ENCODE results near the gene UFD1. TPM values are rescaled to one million over a fixed set of nuclear protein-coding genes. Genes with fewer than 3 reads are reported as not detected.

Gene UFD1
- total and polyA plus RNA-seq, 11 donors: 28.7 to 80.5 (median 43.0) TPM

DNA sequence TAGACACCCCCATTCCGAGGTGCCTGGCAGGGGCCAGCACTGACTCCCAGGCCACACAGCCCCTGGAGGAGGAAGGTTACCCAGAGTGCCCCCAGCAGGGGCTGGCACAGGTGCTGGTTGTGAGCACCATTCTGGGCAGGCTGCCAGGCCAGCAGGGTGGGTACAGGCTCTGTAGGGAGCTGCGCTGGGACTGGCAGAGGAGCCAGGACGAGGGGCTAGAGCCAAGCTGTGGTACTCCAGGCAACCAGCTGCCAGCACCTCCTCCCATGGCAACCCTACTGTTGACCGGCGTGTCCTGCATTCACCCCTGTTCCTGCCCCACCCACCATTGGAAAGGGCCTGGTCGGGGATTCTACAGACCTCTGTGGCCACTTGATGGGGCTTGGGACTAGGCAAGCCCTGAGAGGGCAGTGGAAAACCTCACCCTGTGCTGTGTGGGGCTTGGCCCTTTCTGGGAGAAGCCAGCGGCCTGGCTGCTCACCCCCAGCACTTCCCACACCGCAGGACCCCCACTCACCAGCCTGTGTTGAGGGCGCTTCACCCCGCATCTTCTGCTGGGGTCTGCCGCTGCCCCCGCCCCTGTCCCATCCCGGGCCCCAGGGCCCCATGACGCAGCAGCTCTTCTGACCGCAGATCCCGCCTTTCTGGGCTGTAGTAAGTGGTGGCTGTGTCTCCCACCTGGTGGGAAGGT lies 43.3 kb upstream of the UFD1 start:
- TF ChIP-seq, protein P1, sequence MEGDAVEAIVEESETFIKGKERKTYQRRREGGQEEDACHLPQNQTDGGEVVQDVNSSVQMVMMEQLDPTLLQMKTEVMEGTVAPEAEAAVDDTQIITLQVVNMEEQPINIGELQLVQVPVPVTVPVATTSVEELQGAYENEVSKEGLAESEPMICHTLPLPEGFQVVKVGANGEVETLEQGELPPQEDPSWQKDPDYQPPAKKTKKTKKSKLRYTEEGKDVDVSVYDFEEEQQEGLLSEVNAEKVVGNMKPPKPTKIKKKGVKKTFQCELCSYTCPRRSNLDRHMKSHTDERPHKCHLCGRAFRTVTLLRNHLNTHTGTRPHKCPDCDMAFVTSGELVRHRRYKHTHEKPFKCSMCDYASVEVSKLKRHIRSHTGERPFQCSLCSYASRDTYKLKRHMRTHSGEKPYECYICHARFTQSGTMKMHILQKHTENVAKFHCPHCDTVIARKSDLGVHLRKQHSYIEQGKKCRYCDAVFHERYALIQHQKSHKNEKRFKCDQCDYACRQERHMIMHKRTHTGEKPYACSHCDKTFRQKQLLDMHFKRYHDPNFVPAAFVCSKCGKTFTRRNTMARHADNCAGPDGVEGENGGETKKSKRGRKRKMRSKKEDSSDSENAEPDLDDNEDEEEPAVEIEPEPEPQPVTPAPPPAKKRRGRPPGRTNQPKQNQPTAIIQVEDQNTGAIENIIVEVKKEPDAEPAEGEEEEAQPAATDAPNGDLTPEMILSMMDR (IDR thresholded peaks at IDR 0.05): no peak
- TF ChIP-seq POLR2A (IDR thresholded peaks at IDR 0.05): no peak
- DNase-seq (peak in 4 of 5 donors; percentile 49 to 79 (median 74)), ATAC-seq (peak; percentile 13 to 70 (median 34))
- no peaks in the 10 kb centered on the region for H3K9me3 ChIP-seq
- peaks cover 0 to 7% (median 0%) of the 10 kb centered on the region in 9 donors for H3K36me3 ChIP-seq
- peak overlapping the region; percentile 71 to 97 (median 88) for H3K27ac ChIP-seq
- H3K27me3 ChIP-seq: peaks cover 9 to 35% (median 20%) of the 10 kb centered on the region in 9 donors
- H3K4me3 ChIP-seq: peak overlapping the region; percentile 36 to 80 (median 62)
- peaks cover 5 to 56% (median 26%) of the 10 kb centered on the region in 12 donors for H3K4me1 ChIP-seq
- 41 to 63% (median 48%) methylated on average over 15 to 16 of the region's 16 CpGs for WGBS, 4 donors
- intact Hi-C loops (cut with DNase I): loop anchor here in 3 of 10 donors (5.0 to 10.0 kb wide), 3 partner anchors 45 to 102 kb away; no protein-coding TSS in a partner anchor

- no peak for DNase-seq
- TF ChIP-seq POLR2A (IDR thresholded peaks at IDR 0.05): no peak
- TF ChIP-seq, protein P1 (IDR thresholded peaks at IDR 0.05): no peak
- H3K27me3 ChIP-seq: peaks cover 9 to 34% (median 18%) of the 10 kb centered on the region in 9 donors
- peaks cover 0 to 7% (median 0%) of the 10 kb centered on the region in 9 donors for H3K36me3 ChIP-seq
- 79 to 91% (median 82%) methylated on average over 10 of the region's 10 CpGs for WGBS, 4 donors
- intact Hi-C loops (cut with DNase I): loop anchor here in 3 of 10 donors (5.0 to 10.0 kb wide), 3 partner anchors 47 to 104 kb away; no protein-coding TSS in a partner anchor
- H3K4me3 ChIP-seq: peak overlapping the region in 10 of 12 donors; percentile 50 to 80 (median 66)
- no peaks in the 10 kb centered on the region for H3K9me3 ChIP-seq
- peaks cover 0 to 40% (median 18%) of the 10 kb centered on the region in 12 donors for H3K4me1 ChIP-seq
- no peak for ATAC-seq
- peak overlapping the region in 6 of 12 donors; percentile 28 to 97 (median 90) for H3K27ac ChIP-seq
Observed at GRCh38 chr22:19520566-19521305, 41.7 kb upstream of the UFD1 start.

GRCh38 chr22:19520007-19520406 lies 41.0 kb upstream of the UFD1 start:
- intact Hi-C loops (cut with DNase I): loop anchor here in 3 of 10 donors (5.0 to 10.0 kb wide), 3 partner anchors 47 to 105 kb away; no protein-coding TSS in a partner anchor
- 83 to 100% (median 92%) methylated on average over 4 to 6 of the region's 6 CpGs for WGBS, 4 donors
- TF ChIP-seq, protein P1 (IDR thresholded peaks at IDR 0.05): no peak
- no peak for TF ChIP-seq POLR2A (IDR thresholded peaks at IDR 0.05)
- Histone ChIP-seq H3K27ac (peak overlapping the region in 2 of 12 donors; percentile 93 to 95), H3K36me3 (peaks cover 0 to 7% (median 0%) of the 10 kb centered on the region in 9 donors), H3K27me3 (peaks cover 9 to 27% (median 17%) of the 10 kb centered on the region in 9 donors), H3K4me3 (peak overlapping the region in 1 of 12 donors; percentile 72), H3K4me1 (peaks cover 0 to 33% (median 17%) of the 10 kb centered on the region in 12 donors), H3K9me3 (no peaks in the 10 kb centered on the region)
- ATAC-seq: peak in 1 of 4 donors; percentile 25
- DNase-seq: no peak
